NCI-H146 (cell line): Measurements from ENCODE around the gene MMP13.
"Not testable (repeated sequence)": the region's sequence is repeated elsewhere in the genome, so short reads cannot be mapped to it uniquely, and the experiment has no call there.

ENCODE experiments used
- DNase-seq: peaks from one replicate; lab custom pipeline; 2025; lab: John Stamatoyannopoulos, UW

The MMP13 gene

GRCh38 chr11:102955624-102956023 lies at the start of gene MMP13:
Gene MMP13, minus strand, starts transcription at chr11:102955732. Its CDS starts 27 bp downstream, at chr11:102955705.
- no peak for DNase-seq

- not testable (repeated sequence) for DNase-seq
These were observed 48.7 kb upstream of the MMP13 start for GRCh38 chr11:103004234-103004633.

GRCh38 chr11:102994105-102994504 lies 38.6 kb upstream of the MMP13 start:
- no peak for DNase-seq

DNA sequence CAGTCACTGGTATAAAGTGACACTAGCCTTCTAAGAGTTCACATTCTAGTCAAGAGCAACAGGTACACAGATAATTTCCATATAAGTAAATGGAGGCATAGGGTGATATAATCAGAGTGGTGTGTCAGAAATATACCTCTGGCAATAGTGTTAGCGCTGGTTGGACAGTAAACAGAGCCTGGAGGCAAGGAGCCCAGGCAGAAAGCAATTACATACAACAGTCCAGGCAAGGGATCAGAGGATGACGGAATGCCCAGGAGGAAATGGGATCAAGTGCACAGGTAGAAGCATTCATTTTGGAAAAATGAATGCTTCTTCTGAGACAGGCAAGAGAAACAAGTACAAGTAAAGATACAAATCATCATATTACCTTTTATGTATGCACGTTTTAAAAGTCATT lies 36.2 kb upstream of the MMP13 start:
- no peak for DNase-seq

GRCh38 chr11:102990145-102990544 lies 34.6 kb upstream of the MMP13 start:
- DNase-seq = no peak

GRCh38 chr11:102989379-102990047 lies 34.0 kb upstream of the MMP13 start:
- no peak for DNase-seq

GRCh38 chr11:102986815-102987214 lies 31.3 kb upstream of the MMP13 start:
- DNase-seq = no peak

- no peak for DNase-seq
These were observed 30.3 kb upstream of the MMP13 start for GRCh38 chr11:102985850-102986249.

- DNase-seq = no peak
These were observed 28.0 kb upstream of the MMP13 start for GRCh38 chr11:102983486-102983885.

GRCh38 chr11:102981324-102981910 lies 25.9 kb upstream of the MMP13 start:
- no peak for DNase-seq

DNA sequence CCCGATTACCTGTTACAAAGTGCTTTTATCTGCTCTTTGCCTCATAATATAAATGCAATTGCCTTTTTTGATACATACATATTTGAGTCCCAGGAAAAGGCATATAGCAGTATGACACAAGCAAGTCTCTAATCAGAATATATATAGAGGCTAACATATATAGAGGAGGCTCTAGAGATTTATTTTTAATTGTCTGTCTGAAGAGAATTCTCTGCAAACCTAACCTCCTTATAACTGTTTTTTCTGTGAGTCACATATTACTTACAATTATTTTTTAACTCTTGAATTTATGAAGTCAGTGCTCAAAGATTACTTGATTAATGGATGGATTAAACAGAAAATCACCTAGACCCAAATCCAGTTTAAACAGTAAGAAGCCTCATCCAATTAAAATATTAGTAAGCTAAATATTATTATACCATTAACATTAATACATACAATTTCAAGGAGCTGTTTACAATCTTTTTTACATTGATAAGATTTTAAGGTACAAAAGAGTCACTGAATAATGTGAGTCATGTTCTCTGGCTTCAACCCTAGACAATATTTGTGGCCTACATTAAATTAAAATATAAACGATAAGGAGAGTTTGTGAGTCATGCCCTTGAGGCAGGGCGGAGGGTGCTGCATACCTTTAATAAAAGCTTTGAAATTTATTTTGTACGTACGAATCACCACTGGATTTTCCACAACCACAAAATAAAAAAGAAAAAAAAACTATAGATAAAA lies 19.2 kb upstream of the MMP13 start:
- no peak for DNase-seq

- not testable (repeated sequence) for DNase-seq
These were observed 18.2 kb upstream of the MMP13 start for GRCh38 chr11:102973698-102974097.

GRCh38 chr11:102972853-102973252 lies 17.3 kb upstream of the MMP13 start:
- DNase-seq = no peak

DNA sequence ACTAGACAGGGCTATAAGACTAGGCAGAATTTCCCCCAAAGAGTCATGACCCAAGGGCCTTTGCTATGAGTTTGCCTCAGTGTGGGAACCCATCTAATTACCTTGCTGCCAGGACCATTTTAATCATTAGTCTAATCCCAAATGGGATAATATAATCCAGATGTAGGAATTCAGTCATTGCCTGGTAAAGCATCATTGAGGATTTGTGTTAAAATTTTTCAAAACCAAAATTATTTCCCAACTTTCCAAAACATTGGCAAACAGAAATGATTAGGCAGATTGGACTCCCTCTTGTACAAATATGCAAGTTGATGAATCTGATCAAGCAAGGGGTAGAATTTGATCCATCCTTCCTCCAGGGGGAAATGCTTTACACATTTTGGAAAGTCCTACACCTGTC lies 16.2 kb upstream of the MMP13 start:
- no peak for DNase-seq

- no peak for DNase-seq
These were observed 12.0 kb upstream of the MMP13 start for GRCh38 chr11:102967497-102967896.

GRCh38 chr11:102966011-102966410 lies 10.5 kb upstream of the MMP13 start:
- no peak for DNase-seq

GRCh38 chr11:102964867-102965266 lies 9.3 kb upstream of the MMP13 start:
- DNase-seq = no peak

- no peak for DNase-seq
These were observed 2.4 kb upstream of the MMP13 start for GRCh38 chr11:102957953-102958352.

- DNase-seq = no peak
These were observed 4.9 kb downstream of the MMP13 start for GRCh38 chr11:102950622-102951081.

- DNase-seq = no peak
These were observed 9.3 kb downstream of the MMP13 start for GRCh38 chr11:102946237-102946636.

- DNase-seq = peak; percentile 58
These were observed 14.6 kb downstream of the MMP13 start for GRCh38 chr11:102940714-102941588.

DNA sequence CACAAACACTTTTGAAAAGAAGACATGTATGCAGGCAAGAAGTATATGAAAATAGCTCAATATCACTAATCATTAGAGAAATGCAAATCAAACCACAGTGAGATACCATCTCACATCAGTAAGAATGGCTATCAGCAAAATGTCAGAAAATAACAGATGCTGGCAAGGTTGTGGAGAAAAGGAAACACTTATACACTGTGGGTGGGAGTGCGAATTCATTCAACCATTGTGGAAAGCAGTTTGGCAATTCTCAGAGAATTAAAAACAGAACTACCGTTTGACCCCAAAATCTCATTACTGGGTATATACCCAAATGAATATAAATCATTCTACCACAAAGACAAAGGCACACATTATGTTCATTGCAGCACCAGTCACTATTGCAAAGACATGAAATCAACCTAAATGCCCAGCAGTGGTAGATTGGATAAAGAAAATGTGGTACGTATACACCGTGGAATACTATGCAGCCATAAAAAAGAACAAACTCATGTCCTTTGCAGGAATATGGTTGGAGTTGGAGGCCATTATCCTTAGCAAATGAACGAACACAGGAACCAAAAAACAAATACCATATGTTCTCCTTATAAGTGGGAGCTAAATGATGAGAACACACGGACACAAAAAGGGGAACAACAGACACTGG lies 18.5 kb downstream of the MMP13 start:
- DNase-seq = no peak
